Measurements from ENCODE around the gene ZNF462. TPM values are rescaled to one million over a fixed set of nuclear protein-coding genes. Genes with fewer than 3 reads are reported as not detected.
A peak's percentile ranks its signal among the peaks of the same experiment; 100 is the strongest.

ZNF462 gene
- total and polyA plus RNA-seq, 2 donors (not counting 1 experiment from before 2014, with no cell fraction given) = 6.0 to 27.4 TPM

DNA sequence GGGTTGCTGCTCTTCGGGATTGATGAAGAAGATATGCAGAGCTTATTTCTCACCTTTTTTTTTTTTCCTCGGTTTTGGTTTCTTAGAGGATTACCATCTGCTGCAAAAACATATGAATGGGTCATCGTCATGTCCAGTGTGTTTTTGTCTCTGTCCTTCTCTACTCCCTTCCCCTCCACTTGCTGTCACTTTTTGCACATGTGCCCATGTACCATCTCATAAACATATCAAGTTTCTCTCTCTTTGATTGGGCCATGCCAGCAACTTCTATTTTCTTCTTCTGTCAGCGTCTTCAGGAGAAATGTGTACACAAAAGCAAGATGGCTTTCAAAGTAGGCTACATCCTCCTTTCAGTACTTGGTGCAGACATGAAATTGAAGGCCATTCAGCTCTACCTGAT lies 57.1 kb downstream of the ZNF462 start:
- no peak overlapping the region for H3K9ac ChIP-seq (ENCODE audit: insufficient read depth, low read length)
- H3K4me2 ChIP-seq (ENCODE audit: extremely low read depth, insufficient read depth, low read length) = no peak overlapping the region
- H2AFZ ChIP-seq (ENCODE audit: low read length) = no peak overlapping the region
- DNase-seq (ENCODE audit: low read depth in 2 of 2) = no peak
- H3K9me3 ChIP-seq (ENCODE audit: control insufficient read depth, insufficient read depth, low read depth, low read length) = no peaks in the 10 kb centered on the region
- H3K4me1 ChIP-seq (ENCODE audit: control insufficient read depth, extremely low read depth, insufficient read depth, low read length) = peaks cover 20% of the 10 kb centered on the region
- TF ChIP-seq, protein P1, sequence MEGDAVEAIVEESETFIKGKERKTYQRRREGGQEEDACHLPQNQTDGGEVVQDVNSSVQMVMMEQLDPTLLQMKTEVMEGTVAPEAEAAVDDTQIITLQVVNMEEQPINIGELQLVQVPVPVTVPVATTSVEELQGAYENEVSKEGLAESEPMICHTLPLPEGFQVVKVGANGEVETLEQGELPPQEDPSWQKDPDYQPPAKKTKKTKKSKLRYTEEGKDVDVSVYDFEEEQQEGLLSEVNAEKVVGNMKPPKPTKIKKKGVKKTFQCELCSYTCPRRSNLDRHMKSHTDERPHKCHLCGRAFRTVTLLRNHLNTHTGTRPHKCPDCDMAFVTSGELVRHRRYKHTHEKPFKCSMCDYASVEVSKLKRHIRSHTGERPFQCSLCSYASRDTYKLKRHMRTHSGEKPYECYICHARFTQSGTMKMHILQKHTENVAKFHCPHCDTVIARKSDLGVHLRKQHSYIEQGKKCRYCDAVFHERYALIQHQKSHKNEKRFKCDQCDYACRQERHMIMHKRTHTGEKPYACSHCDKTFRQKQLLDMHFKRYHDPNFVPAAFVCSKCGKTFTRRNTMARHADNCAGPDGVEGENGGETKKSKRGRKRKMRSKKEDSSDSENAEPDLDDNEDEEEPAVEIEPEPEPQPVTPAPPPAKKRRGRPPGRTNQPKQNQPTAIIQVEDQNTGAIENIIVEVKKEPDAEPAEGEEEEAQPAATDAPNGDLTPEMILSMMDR (conservative IDR thresholded peaks at IDR 0.05 in 1 of 2, IDR thresholded peaks at IDR 0.05 in 1 of 2; ENCODE audit: low read depth in 1 of 2, low read length in 2 of 2) = no peak
- no peak for TF ChIP-seq EZH2 (IDR thresholded peaks at IDR 0.05; ENCODE audit: low read length, missing control alignments)
- no peaks in the 10 kb centered on the region for H3K27me3 ChIP-seq (ENCODE audit: control insufficient read depth, insufficient read depth, low read length)
- no peak overlapping the region for H3K4me3 ChIP-seq (replicated peaks in 1 of 4; ENCODE audit: control extremely low read depth in 1 of 4, insufficient read depth in 1 of 4, low read depth in 3 of 4, low read length in 4 of 4)
- no peaks in the 10 kb centered on the region for H3K79me2 ChIP-seq (ENCODE audit: control insufficient read depth, insufficient read depth, low read length)
- peaks cover 5% of the 10 kb centered on the region for H3K36me3 ChIP-seq (ENCODE audit: control insufficient read depth, insufficient read depth, low read length)
- H3K27ac ChIP-seq (ENCODE audit: insufficient read depth, low read length) = no peak overlapping the region
- no peaks in the 10 kb centered on the region for H4K20me1 ChIP-seq (ENCODE audit: control insufficient read depth, extremely low read depth, insufficient read depth, low read length)

DNA sequence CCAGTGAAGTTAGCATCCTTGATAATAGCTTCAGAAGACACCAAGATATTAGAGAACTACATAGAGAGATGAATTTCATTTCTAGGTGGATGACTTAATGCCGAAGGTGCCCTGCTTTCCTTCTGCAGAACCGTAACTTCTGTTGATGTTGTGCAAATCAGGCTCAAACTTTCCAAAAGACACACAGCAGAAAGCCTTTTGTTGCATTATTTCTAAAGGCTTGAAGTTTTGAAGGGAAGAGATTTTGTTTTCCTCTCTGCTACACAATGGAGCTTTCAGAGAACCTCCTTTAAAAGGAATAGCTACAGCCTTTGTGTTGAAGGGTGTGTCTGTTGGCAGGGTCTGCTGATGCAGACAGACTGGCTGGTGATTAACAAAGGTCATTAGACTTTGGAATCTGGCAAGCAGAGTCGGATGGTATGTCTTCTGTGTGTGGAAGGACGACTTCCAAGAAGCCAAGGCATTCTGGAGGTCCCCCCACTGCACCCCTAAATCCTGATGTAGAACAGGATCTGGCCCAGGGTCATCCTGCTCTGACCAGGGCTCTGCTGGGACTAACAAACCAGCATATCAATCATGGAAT lies 57.8 kb downstream of the ZNF462 start:
- Histone ChIP-seq H3K27ac (ENCODE audit: insufficient read depth, low read length) (peak overlapping the region; percentile 83), H3K4me2 (ENCODE audit: extremely low read depth, insufficient read depth, low read length) (peak overlapping the region; percentile 53), H3K9me3 (ENCODE audit: control insufficient read depth, insufficient read depth, low read depth, low read length) (no peaks in the 10 kb centered on the region), H3K79me2 (ENCODE audit: control insufficient read depth, insufficient read depth, low read length) (no peaks in the 10 kb centered on the region), H3K4me1 (ENCODE audit: control insufficient read depth, extremely low read depth, insufficient read depth, low read length) (peaks cover 20% of the 10 kb centered on the region), H3K9ac (ENCODE audit: insufficient read depth, low read length) (peak overlapping the region; percentile 27), H2AFZ (ENCODE audit: low read length) (peak overlapping the region; percentile 56), H4K20me1 (ENCODE audit: control insufficient read depth, extremely low read depth, insufficient read depth, low read length) (no peaks in the 10 kb centered on the region), H3K4me3 (replicated peaks in 1 of 4; ENCODE audit: control extremely low read depth in 1 of 4, insufficient read depth in 1 of 4, low read depth in 3 of 4, low read length in 4 of 4) (peak overlapping the region in 2 of 4 experiments; percentile 13 to 34), H3K27me3 (ENCODE audit: control insufficient read depth, insufficient read depth, low read length) (no peaks in the 10 kb centered on the region), H3K36me3 (ENCODE audit: control insufficient read depth, insufficient read depth, low read length) (peaks cover 10% of the 10 kb centered on the region)
- TF ChIP-seq, protein P1 (conservative IDR thresholded peaks at IDR 0.05 in 1 of 2, IDR thresholded peaks at IDR 0.05 in 1 of 2; ENCODE audit: low read depth in 1 of 2, low read length in 2 of 2) = no peak
- no peak for TF ChIP-seq EZH2 (IDR thresholded peaks at IDR 0.05; ENCODE audit: low read length, missing control alignments)
- DNase-seq (ENCODE audit: low read depth in 2 of 2) = peak; percentile 41 to 79

DNA sequence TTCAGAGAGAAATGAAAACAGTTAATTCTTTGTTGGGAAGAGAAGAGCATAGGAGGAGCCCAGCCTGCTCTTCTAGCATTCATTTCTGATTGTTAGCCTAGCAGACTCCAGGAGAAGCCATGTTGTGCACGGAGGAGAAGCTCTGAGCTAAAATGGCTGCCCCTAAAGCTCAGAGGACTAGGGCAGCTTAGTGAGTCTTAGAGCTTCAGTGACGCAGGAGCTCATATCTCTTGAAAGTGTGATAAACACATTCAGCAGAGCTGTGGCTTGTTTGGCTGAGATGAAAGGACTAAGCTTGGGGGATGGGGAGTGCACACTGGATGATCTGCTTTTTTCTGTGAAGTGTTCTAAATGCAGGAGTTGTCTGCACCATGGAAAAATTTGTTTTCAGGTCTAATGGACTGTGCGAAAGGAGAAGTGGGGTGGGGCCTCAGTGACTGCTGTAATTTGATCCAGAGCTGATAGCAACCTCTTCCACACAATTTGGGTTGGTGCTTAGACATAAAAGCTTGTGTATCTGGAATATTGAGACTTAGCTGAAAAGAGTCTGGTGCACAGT lies 58.5 kb downstream of the ZNF462 start:
- peaks cover 20% of the 10 kb centered on the region for H3K4me1 ChIP-seq (ENCODE audit: control insufficient read depth, extremely low read depth, insufficient read depth, low read length)
- H3K4me2 ChIP-seq (ENCODE audit: extremely low read depth, insufficient read depth, low read length) = peak overlapping the region; percentile 53
- peak; percentile 87 to 93 for DNase-seq (ENCODE audit: low read depth in 2 of 2)

More for the DNA sequence above, 58.5 kb downstream of the ZNF462 start:
- H2AFZ ChIP-seq (ENCODE audit: low read length) = peak overlapping the region; percentile 56
- H3K27me3 ChIP-seq (ENCODE audit: control insufficient read depth, insufficient read depth, low read length) = no peaks in the 10 kb centered on the region
- H3K9me3 ChIP-seq (ENCODE audit: control insufficient read depth, insufficient read depth, low read depth, low read length) = no peaks in the 10 kb centered on the region
- peaks cover 10% of the 10 kb centered on the region for H3K36me3 ChIP-seq (ENCODE audit: control insufficient read depth, insufficient read depth, low read length)
- TF ChIP-seq, protein P1 (conservative IDR thresholded peaks at IDR 0.05 in 1 of 2, IDR thresholded peaks at IDR 0.05 in 1 of 2; ENCODE audit: low read depth in 1 of 2, low read length in 2 of 2) = no peak
- TF ChIP-seq EZH2 (IDR thresholded peaks at IDR 0.05; ENCODE audit: low read length, missing control alignments) = no peak
- H3K27ac ChIP-seq (ENCODE audit: insufficient read depth, low read length) = peak overlapping the region; percentile 83
- no peaks in the 10 kb centered on the region for H4K20me1 ChIP-seq (ENCODE audit: control insufficient read depth, extremely low read depth, insufficient read depth, low read length)
- H3K4me3 ChIP-seq (replicated peaks in 1 of 4; ENCODE audit: control extremely low read depth in 1 of 4, insufficient read depth in 1 of 4, low read depth in 3 of 4, low read length in 4 of 4) = peak overlapping the region in 2 of 4 experiments; percentile 13 to 34
- H3K9ac ChIP-seq (ENCODE audit: insufficient read depth, low read length) = no peak overlapping the region
- no peaks in the 10 kb centered on the region for H3K79me2 ChIP-seq (ENCODE audit: control insufficient read depth, insufficient read depth, low read length)

Measured in fibroblast of lung (primary cell).